HEK293 (cell line): Measurements from ENCODE around the gene CNTNAP1.

ENCODE experiments used
- CTCF ChIA-PET: fragments of 350-600 bp; formaldehyde crosslinking; extraction: SDS; loops from one replicate; lab custom pipeline; 2021; ENCODE audit warnings: antibody characterized with exemption; lab: Yijun Ruan, JAX
- POLR2A ChIA-PET: fragments of 300-600 bp; formaldehyde crosslinking; extraction: SDS; loops from one replicate; lab custom pipeline; 2020; ENCODE audit warnings: antibody characterized with exemption, inconsistent platforms; lab: Yijun Ruan, JAX
- H3K27ac ChIP-seq: fragments of 200-500 bp; sonication (Bioruptor generic); 2 replicates; pipeline ENCODE4 v1.5.1; 2014; ENCODE audit warnings: low read depth, low read length, control low read depth, inconsistent platforms; ENCODE audit errors: extremely low read depth
- H3K36me3 ChIP-seq, 2 experiments: fragments of 200-500 bp in 1 of 2; sonication (Bioruptor generic) in 1 of 2; 1 replicate in 1 of 2; 2 replicates in 1 of 2; pipeline ENCODE4 v1.5.1; 2014 to 2017; ENCODE audit warnings: inconsistent platforms in 2 of 2, low read length in 2 of 2; ENCODE audit not compliant: control insufficient read depth in 2 of 2, insufficient read depth in 1 of 2
- H3K4me1 ChIP-seq: fragments of 200-500 bp; sonication (Bioruptor generic); 2 replicates; pipeline ENCODE4 v1.5.1; 2014; ENCODE audit warnings: mild to moderate bottlenecking, low read length, inconsistent platforms; ENCODE audit not compliant: control insufficient read depth, insufficient read depth
- H3K4me3 ChIP-seq: 2 replicates; pipeline ENCODE4 v1.5.1; 2011; ENCODE audit warnings: low read depth, mild to moderate bottlenecking, control low read depth, low read length, moderate library complexity
- H3K9me3 ChIP-seq: fragments of 200-500 bp; sonication (Bioruptor generic); 2 replicates; pipeline ENCODE4 v1.5.1; 2014; ENCODE audit warnings: low read depth, low read length, inconsistent platforms; ENCODE audit not compliant: control insufficient read depth, insufficient read depth
- AEBP2 ChIP-seq: fragments of 450-650 bp; formaldehyde crosslinking; IDR thresholded peaks from 2 replicates; pipeline ENCODE4 v1.5.1; 2016; ENCODE audit warnings: missing biosample characterization, missing genetic modification characterization, borderline replicate concordance
- ATF2 ChIP-seq: fragments of 450-650 bp; formaldehyde crosslinking; IDR thresholded peaks from 2 replicates; pipeline ENCODE4 v1.5.1; 2016; ENCODE audit warnings: missing biosample characterization, missing genetic modification characterization, low read depth
- BCL11B ChIP-seq: fragments of 450-650 bp; formaldehyde crosslinking; IDR thresholded peaks from 2 replicates; pipeline ENCODE4 v1.5.1; 2016; ENCODE audit warnings: low read depth, missing biosample characterization, missing genetic modification characterization
- GLI4 ChIP-seq: fragments of 450-650 bp; formaldehyde crosslinking; IDR thresholded peaks from 2 replicates; pipeline ENCODE4 v1.5.1; 2016; ENCODE audit warnings: missing biosample characterization, missing genetic modification characterization
- GLIS1 ChIP-seq: fragments of 450-650 bp; formaldehyde crosslinking; IDR thresholded peaks from 2 replicates; pipeline ENCODE4 v1.5.1; 2016; ENCODE audit warnings: missing biosample characterization, missing genetic modification characterization
- HOXC10 ChIP-seq: sonication (generic); formaldehyde crosslinking; IDR thresholded peaks from 2 replicates; pipeline ENCODE4 v1.8.1; 2023; ENCODE audit warnings: mild to moderate bottlenecking, missing genetic modification reagents
- IKZF3 ChIP-seq: fragments of 450-650 bp; IDR thresholded peaks from 2 replicates; pipeline ENCODE4 v1.5.0; 2018; ENCODE audit warnings: missing biosample characterization, mild to moderate bottlenecking, missing genetic modification characterization, moderate library complexity
- KLF7 ChIP-seq: fragments of 450-650 bp; formaldehyde crosslinking; IDR thresholded peaks from 2 replicates; pipeline ENCODE4 v1.5.1; 2016; ENCODE audit warnings: missing biosample characterization, missing genetic modification characterization, borderline replicate concordance
- MEIS1 ChIP-seq: sonication (generic); formaldehyde crosslinking; IDR thresholded peaks from 2 replicates; pipeline ENCODE4 v1.8.1; 2022; ENCODE audit warnings: missing genetic modification reagents, mild to moderate bottlenecking, borderline replicate concordance
- OSR2 ChIP-seq: fragments of 450-650 bp; formaldehyde crosslinking; IDR thresholded peaks from 2 replicates; pipeline ENCODE4 v1.5.1; 2016; ENCODE audit warnings: missing biosample characterization, missing genetic modification characterization
- OVOL3 ChIP-seq: fragments of 450-650 bp; formaldehyde crosslinking; IDR thresholded peaks from 2 replicates; pipeline ENCODE4 v1.5.1; 2016; ENCODE audit warnings: missing biosample characterization, missing genetic modification characterization
- SP7 ChIP-seq: fragments of 450-650 bp; formaldehyde crosslinking; IDR thresholded peaks from 2 replicates; pipeline ENCODE4 v1.5.1; 2016; ENCODE audit warnings: missing biosample characterization, missing genetic modification characterization
- TSHZ1 ChIP-seq: fragments of 450-650 bp; formaldehyde crosslinking; IDR thresholded peaks from 2 replicates; pipeline ENCODE4 v1.5.1; 2016; ENCODE audit warnings: missing biosample characterization, missing genetic modification characterization, borderline replicate concordance
- ZEB2 ChIP-seq: fragments of 450-650 bp; formaldehyde crosslinking; IDR thresholded peaks from 2 replicates; pipeline ENCODE4 v1.5.1; 2016; ENCODE audit warnings: missing biosample characterization, missing genetic modification characterization
- ZFP3 ChIP-seq: fragments of 450-650 bp; formaldehyde crosslinking; IDR thresholded peaks from 2 replicates; pipeline ENCODE4 v1.5.1; 2016; ENCODE audit warnings: low read depth, missing biosample characterization, missing genetic modification characterization
- ZNF10 ChIP-seq: fragments of 450-650 bp; formaldehyde crosslinking; IDR thresholded peaks from 2 replicates; pipeline ENCODE4 v1.5.1; 2017; ENCODE audit warnings: missing biosample characterization, missing genetic modification characterization
- ZNF174 ChIP-seq: fragments of 450-650 bp; formaldehyde crosslinking; IDR thresholded peaks from 2 replicates; pipeline ENCODE4 v1.5.0; 2017; ENCODE audit warnings: missing biosample characterization, mild to moderate bottlenecking, missing genetic modification characterization
- ZNF223 ChIP-seq: fragments of 450-650 bp; formaldehyde crosslinking; IDR thresholded peaks from 2 replicates; pipeline ENCODE4 v1.5.1; 2016; ENCODE audit warnings: missing biosample characterization, missing genetic modification characterization
- ZNF366 ChIP-seq: fragments of 450-650 bp; formaldehyde crosslinking; conservative IDR thresholded peaks from 2 replicates; pipeline ENCODE4 v1.5.1; 2016; ENCODE audit warnings: missing biosample characterization, missing genetic modification characterization
- ZNF37A ChIP-seq: fragments of 450-650 bp; IDR thresholded peaks from 2 replicates; pipeline ENCODE4 v1.5.1; 2018; ENCODE audit warnings: missing biosample characterization, missing genetic modification characterization
- ZNF394 ChIP-seq: fragments of 450-650 bp; formaldehyde crosslinking; IDR thresholded peaks from 2 replicates; pipeline ENCODE4 v1.5.1; 2016; ENCODE audit warnings: missing biosample characterization, missing genetic modification characterization, mild to moderate bottlenecking, moderate library complexity, borderline replicate concordance
- ZNF426 ChIP-seq: fragments of 450-650 bp; formaldehyde crosslinking; IDR thresholded peaks from 2 replicates; pipeline ENCODE4 v1.5.1; 2017; ENCODE audit warnings: missing biosample characterization, missing genetic modification characterization, mild to moderate bottlenecking, inconsistent platforms, moderate library complexity
- ZNF473 ChIP-seq: fragments of 450-650 bp; formaldehyde crosslinking; IDR thresholded peaks from 2 replicates; pipeline ENCODE4 v1.5.1; 2017; ENCODE audit warnings: missing biosample characterization, missing genetic modification characterization
- ZNF624 ChIP-seq: fragments of 450-650 bp; formaldehyde crosslinking; IDR thresholded peaks from 2 replicates; pipeline ENCODE4 v1.5.1; 2017; ENCODE audit warnings: missing biosample characterization, missing genetic modification characterization
- ZNF629 ChIP-seq: fragments of 450-650 bp; formaldehyde crosslinking; IDR thresholded peaks from 2 replicates; pipeline ENCODE4 v1.5.1; 2017; ENCODE audit warnings: missing biosample characterization, missing genetic modification characterization
- ZNF639 ChIP-seq: fragments of 450-650 bp; formaldehyde crosslinking; IDR thresholded peaks from 2 replicates; pipeline ENCODE4 v1.5.1; 2016; ENCODE audit warnings: missing biosample characterization, missing genetic modification characterization
- ZNF654 ChIP-seq: fragments of 450-650 bp; formaldehyde crosslinking; IDR thresholded peaks from 2 replicates; pipeline ENCODE4 v1.5.1; 2016; ENCODE audit warnings: low read depth, missing biosample characterization, missing genetic modification characterization
- ZNF660 ChIP-seq: fragments of 450-650 bp; IDR thresholded peaks from 2 replicates; pipeline ENCODE4 v1.5.1; 2018; ENCODE audit warnings: missing biosample characterization, mild to moderate bottlenecking, missing genetic modification characterization
- ZSCAN5A ChIP-seq: fragments of 450-650 bp; formaldehyde crosslinking; IDR thresholded peaks from 2 replicates; pipeline ENCODE4 v1.5.1; 2016; ENCODE audit warnings: missing biosample characterization, missing genetic modification characterization

CNTNAP1 gene

GRCh38 chr17:42660692-42661345, 21.5 kb upstream of the CNTNAP1 start:
- H3K4me3 ChIP-seq: no peak overlapping the region
- H3K27ac ChIP-seq: no peak overlapping the region
- peaks cover 24 to 43% of the 10 kb centered on the region in 2 experiments for H3K36me3 ChIP-seq
- H3K4me1 ChIP-seq: peaks cover 13% of the 10 kb centered on the region
- CTCF ChIA-PET: interaction anchor here (0.5 to 3.8 kb wide), 10 partner anchors 13 to 346 kb away, joined by 3 to 18 read pairs (median 6); partner anchors contain the start of genes PLEKHH3 and PSMC3IP
- H3K9me3 ChIP-seq: no peaks in the 10 kb centered on the region
- POLR2A ChIA-PET: interaction anchor here (0.8 to 1.5 kb wide), 4 partner anchors 8 to 53 kb away, joined by 3 to 19 read pairs (median 3); partner anchors contain the start of gene PLEKHH3
- no peak for TF ChIP-seq ZNF426 (tag by site-specific recombination)
- TF ChIP-seq ZNF473 (tag by site-specific recombination): no peak
- TF ChIP-seq HOXC10: 0 out of 2 replicates have a peak, but pooled peaks have one; percentile 72
- TF ChIP-seq ZNF624: no peak
- no peak for TF ChIP-seq MEIS1 (CRISPR knock-in tag)
- no peak for TF ChIP-seq OSR2 (tag by site-specific recombination)
- peak; percentile 83 for TF ChIP-seq ZNF629 (tag by site-specific recombination)
- TF ChIP-seq OVOL3 (tag by site-specific recombination): no peak
- TF ChIP-seq BCL11B (tag by site-specific recombination): 0 out of 2 replicates have a peak, but pooled peaks have one; percentile 43
- peak; percentile 68; the same call in 1 of the 2 replicates for TF ChIP-seq ZNF394
- TF ChIP-seq ZNF654 (tag by site-specific recombination): no peak
- no peak for TF ChIP-seq GLIS1 (tag by site-specific recombination)
- TF ChIP-seq ZNF223 (tag by site-specific recombination): no peak
- 0 out of 2 replicates have a peak, but pooled peaks have one; percentile 31 for TF ChIP-seq TSHZ1
- no peak for TF ChIP-seq GLI4 (tag by site-specific recombination)
- TF ChIP-seq ZEB2: peak; percentile 57
- TF ChIP-seq ZNF660 (tag by site-specific recombination): 0 out of 2 replicates have a peak, but pooled peaks have one; percentile 28
- no peak for TF ChIP-seq ATF2 (tag by site-specific recombination)
- no peak for TF ChIP-seq KLF7 (tag by site-specific recombination)
- no peak for TF ChIP-seq ZNF37A (tag by site-specific recombination)
- no peak for TF ChIP-seq ZNF639 (tag by site-specific recombination)
- peak; percentile 76; the same call in 1 of the 2 replicates for TF ChIP-seq ZNF366 (tag by site-specific recombination)
- TF ChIP-seq IKZF3 (tag by site-specific recombination): peak; percentile 78
- TF ChIP-seq ZNF174 (tag by site-specific recombination): no peak
- TF ChIP-seq SP7 (tag by site-specific recombination): peak; percentile 62; the same call in 1 of the 2 replicates
- no peak for TF ChIP-seq ZFP3 (tag by site-specific recombination)
- TF ChIP-seq ZNF10 (tag by site-specific recombination): 0 out of 2 replicates have a peak, but pooled peaks have one; percentile 24
- no peak for TF ChIP-seq ZSCAN5A (tag by site-specific recombination)
- TF ChIP-seq AEBP2 (tag by site-specific recombination): no peak
